ENCODE results near the gene MPV17.

The MPV17 gene

DNA sequence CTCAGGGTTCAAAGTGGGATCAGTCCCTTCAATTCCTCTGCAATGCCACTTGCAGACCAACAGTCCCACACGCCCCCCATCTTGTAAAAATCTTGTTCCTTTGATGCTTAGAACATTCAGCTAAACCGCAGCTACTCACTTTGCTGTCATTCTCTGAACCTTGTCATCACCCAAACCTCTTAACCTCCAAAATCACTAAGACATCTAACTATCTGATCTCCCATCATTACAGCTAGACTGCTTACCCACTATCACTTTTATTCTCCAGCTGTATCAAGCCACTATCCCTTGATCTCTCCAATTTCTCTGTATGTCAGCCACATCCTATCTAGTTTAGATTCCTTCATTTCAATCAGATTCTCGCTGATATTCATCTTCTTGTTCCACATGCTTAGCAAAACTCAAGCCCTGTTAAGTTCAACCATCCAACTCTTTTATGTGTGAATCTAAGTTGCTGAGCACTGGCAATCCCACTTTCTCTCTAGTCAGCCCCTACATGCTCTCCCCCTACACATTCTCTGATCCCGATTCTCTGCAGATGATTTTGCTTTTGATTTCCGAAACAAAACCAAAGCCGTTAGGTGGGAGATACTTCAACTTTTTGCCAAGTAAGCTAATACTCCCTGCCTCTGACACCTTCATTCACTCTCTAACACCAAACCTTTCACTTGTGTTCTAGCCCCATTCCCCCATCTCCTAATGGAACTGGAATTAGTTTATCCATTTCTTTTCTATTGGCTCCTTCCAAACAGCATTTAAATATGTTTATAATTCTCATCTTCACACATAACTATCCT lies 29.1 kb upstream of the MPV17 start:
- TF ChIP-seq, protein P1, sequence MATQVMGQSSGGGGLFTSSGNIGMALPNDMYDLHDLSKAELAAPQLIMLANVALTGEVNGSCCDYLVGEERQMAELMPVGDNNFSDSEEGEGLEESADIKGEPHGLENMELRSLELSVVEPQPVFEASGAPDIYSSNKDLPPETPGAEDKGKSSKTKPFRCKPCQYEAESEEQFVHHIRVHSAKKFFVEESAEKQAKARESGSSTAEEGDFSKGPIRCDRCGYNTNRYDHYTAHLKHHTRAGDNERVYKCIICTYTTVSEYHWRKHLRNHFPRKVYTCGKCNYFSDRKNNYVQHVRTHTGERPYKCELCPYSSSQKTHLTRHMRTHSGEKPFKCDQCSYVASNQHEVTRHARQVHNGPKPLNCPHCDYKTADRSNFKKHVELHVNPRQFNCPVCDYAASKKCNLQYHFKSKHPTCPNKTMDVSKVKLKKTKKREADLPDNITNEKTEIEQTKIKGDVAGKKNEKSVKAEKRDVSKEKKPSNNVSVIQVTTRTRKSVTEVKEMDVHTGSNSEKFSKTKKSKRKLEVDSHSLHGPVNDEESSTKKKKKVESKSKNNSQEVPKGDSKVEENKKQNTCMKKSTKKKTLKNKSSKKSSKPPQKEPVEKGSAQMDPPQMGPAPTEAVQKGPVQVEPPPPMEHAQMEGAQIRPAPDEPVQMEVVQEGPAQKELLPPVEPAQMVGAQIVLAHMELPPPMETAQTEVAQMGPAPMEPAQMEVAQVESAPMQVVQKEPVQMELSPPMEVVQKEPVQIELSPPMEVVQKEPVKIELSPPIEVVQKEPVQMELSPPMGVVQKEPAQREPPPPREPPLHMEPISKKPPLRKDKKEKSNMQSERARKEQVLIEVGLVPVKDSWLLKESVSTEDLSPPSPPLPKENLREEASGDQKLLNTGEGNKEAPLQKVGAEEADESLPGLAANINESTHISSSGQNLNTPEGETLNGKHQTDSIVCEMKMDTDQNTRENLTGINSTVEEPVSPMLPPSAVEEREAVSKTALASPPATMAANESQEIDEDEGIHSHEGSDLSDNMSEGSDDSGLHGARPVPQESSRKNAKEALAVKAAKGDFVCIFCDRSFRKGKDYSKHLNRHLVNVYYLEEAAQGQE (IDR thresholded peaks at IDR 0.05; ENCODE audit: insufficient replicate concordance, low read depth) = no peak
- TF ChIP-seq, protein P2, sequence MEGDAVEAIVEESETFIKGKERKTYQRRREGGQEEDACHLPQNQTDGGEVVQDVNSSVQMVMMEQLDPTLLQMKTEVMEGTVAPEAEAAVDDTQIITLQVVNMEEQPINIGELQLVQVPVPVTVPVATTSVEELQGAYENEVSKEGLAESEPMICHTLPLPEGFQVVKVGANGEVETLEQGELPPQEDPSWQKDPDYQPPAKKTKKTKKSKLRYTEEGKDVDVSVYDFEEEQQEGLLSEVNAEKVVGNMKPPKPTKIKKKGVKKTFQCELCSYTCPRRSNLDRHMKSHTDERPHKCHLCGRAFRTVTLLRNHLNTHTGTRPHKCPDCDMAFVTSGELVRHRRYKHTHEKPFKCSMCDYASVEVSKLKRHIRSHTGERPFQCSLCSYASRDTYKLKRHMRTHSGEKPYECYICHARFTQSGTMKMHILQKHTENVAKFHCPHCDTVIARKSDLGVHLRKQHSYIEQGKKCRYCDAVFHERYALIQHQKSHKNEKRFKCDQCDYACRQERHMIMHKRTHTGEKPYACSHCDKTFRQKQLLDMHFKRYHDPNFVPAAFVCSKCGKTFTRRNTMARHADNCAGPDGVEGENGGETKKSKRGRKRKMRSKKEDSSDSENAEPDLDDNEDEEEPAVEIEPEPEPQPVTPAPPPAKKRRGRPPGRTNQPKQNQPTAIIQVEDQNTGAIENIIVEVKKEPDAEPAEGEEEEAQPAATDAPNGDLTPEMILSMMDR (IDR thresholded peaks at IDR 0.05; ENCODE audit: insufficient read depth, low read length) = no peak
- TF ChIP-seq POLR2AphosphoS5 (IDR thresholded peaks at IDR 0.05; ENCODE audit: low read depth) (no peak), GABPA (IDR thresholded peaks at IDR 0.05; ENCODE audit: low read depth) (no peak), SPI1 (IDR thresholded peaks at IDR 0.05; ENCODE audit: borderline replicate concordance, low read depth) (no peak)

DNA sequence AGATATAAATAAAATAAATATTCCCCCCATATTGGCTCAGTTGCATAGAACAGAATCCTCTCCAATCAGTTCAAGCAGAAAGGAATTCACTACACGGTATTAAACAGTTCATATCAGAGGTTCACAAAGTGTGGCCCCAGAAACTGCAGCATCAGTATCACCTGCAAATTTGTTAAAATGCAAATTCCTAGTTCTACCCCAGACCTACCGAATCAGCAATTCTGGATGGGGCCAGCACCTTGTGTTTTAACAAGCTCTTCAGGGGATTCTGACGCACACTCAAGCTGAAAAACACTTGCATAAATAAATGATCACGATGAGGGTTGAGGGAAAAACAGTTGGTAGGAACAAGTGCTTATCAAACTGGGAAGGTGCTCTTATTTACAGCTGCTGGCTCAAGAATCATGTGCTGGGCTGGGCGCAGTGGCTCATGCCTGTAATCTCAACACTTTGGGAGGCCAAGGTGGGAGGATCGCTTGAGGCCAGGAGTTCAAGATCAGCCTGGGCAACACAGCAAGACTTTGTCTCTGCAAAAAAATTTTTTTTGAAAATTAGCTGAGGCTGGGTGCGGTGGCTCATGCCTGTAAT lies 27.3 kb upstream of the MPV17 start:
- Histone ChIP-seq H3K27ac (replicated peaks) (no peak overlapping the region), H3K4me3 (replicated peaks; ENCODE audit: insufficient read depth, low read length) (no peak overlapping the region), H3K27me3 (ENCODE audit: insufficient read depth, poor library complexity, severe bottlenecking) (no peaks in the 10 kb centered on the region)
- DNase-seq (ENCODE audit: low read depth in 1 of 2, low spot score in 1 of 2) = no peak
- TF ChIP-seq POLR2AphosphoS5 (IDR thresholded peaks at IDR 0.05; ENCODE audit: low read depth) (no peak), GABPA (IDR thresholded peaks at IDR 0.05; ENCODE audit: low read depth) (no peak), SPI1 (IDR thresholded peaks at IDR 0.05; ENCODE audit: borderline replicate concordance, low read depth) (no peak)
- TF ChIP-seq, protein P1 (IDR thresholded peaks at IDR 0.05; ENCODE audit: insufficient replicate concordance, low read depth) = no peak
- TF ChIP-seq, protein P2 (IDR thresholded peaks at IDR 0.05; ENCODE audit: insufficient read depth, low read length) = no peak

More for the DNA sequence above, 29.1 kb upstream of the MPV17 start:
- Histone ChIP-seq H3K27me3 (ENCODE audit: insufficient read depth, poor library complexity, severe bottlenecking) (no peaks in the 10 kb centered on the region), H3K4me3 (replicated peaks; ENCODE audit: insufficient read depth, low read length) (no peak overlapping the region), H3K27ac (replicated peaks) (no peak overlapping the region)
- no peak for DNase-seq (ENCODE audit: low read depth in 1 of 2, low spot score in 1 of 2)

DNA sequence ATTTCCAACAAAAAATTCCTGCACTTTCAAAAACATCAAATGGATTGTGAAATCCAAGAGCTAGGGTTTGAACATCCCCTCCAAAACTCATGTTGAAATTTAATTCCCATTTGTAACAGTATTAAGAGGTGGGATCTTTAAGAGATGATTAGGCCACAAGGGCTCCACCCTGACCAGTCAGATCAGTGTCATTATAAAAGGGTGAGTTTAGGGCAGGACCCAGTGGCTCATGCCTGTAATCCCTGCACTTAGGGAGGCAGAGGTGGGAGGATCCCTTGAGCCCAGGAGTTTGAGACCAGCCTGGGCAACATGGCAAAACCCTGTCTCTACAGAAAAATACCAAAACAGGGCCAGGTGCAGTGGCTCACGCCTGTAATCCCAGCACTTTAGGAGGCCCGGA lies 24.7 kb upstream of the MPV17 start:
- Histone ChIP-seq H3K27ac (replicated peaks) (no peak overlapping the region), H3K4me3 (replicated peaks; ENCODE audit: insufficient read depth, low read length) (no peak overlapping the region), H3K27me3 (ENCODE audit: insufficient read depth, poor library complexity, severe bottlenecking) (no peaks in the 10 kb centered on the region)
- no peak for DNase-seq (ENCODE audit: low read depth in 1 of 2, low spot score in 1 of 2)
- TF ChIP-seq POLR2AphosphoS5 (IDR thresholded peaks at IDR 0.05; ENCODE audit: low read depth) (no peak), SPI1 (IDR thresholded peaks at IDR 0.05; ENCODE audit: borderline replicate concordance, low read depth) (no peak), GABPA (IDR thresholded peaks at IDR 0.05; ENCODE audit: low read depth) (no peak)
- TF ChIP-seq, protein P2 (IDR thresholded peaks at IDR 0.05; ENCODE audit: insufficient read depth, low read length) = no peak
- TF ChIP-seq, protein P1 (IDR thresholded peaks at IDR 0.05; ENCODE audit: insufficient replicate concordance, low read depth) = no peak

Measured in HL-60 (cell line).